HEK293 (cell line): ENCODE results near the gene GNAI2.
A peak's percentile ranks its signal among the peaks of the same experiment; 100 is the strongest.

Experiments
- HOXA7 ChIP-seq: sonication (generic); formaldehyde crosslinking; IDR thresholded peaks from 2 replicates; pipeline ENCODE4 v1.8.1; 2022; ENCODE audit warnings: missing genetic modification reagents, borderline replicate concordance
- PRDM1 ChIP-seq: fragments of 450-650 bp; formaldehyde crosslinking; IDR thresholded peaks from 2 replicates; pipeline ENCODE4; 2016; ENCODE audit warnings: missing biosample characterization, missing genetic modification characterization
- RBAK ChIP-seq: fragments of 450-650 bp; formaldehyde crosslinking; IDR thresholded peaks from 2 replicates; pipeline ENCODE4 v1.5.1; 2016; ENCODE audit warnings: missing biosample characterization, missing genetic modification characterization
- SP3 ChIP-seq: fragments of 450-650 bp; formaldehyde crosslinking; IDR thresholded peaks from 2 replicates; pipeline ENCODE4 v1.5.1; 2016; ENCODE audit warnings: missing biosample characterization, missing genetic modification characterization
- ZBTB17 ChIP-seq: fragments of 450-650 bp; formaldehyde crosslinking; IDR thresholded peaks from 2 replicates; pipeline ENCODE4 v1.5.1; 2016; ENCODE audit warnings: missing biosample characterization, missing genetic modification characterization
- ZBTB48 ChIP-seq: fragments of 450-650 bp; formaldehyde crosslinking; IDR thresholded peaks from 2 replicates; pipeline ENCODE4 v1.5.1; 2016; ENCODE audit warnings: missing biosample characterization, missing genetic modification characterization
- ZNF221 ChIP-seq: fragments of 450-650 bp; formaldehyde crosslinking; IDR thresholded peaks from 2 replicates; pipeline ENCODE4 v1.5.1; 2017; ENCODE audit warnings: missing biosample characterization, missing genetic modification characterization, borderline replicate concordance
- ZNF274 ChIP-seq, 2 experiments: fragments of 200-500 bp in 1 of 2; fragments of 450-650 bp in 1 of 2; sonication (Bioruptor generic) in 1 of 2; formaldehyde crosslinking in 1 of 2; IDR thresholded peaks; 2 replicates each; pipeline versions ENCODE4 v1.5.1 to v1.6.1; 2014 to 2016; ENCODE audit warnings: borderline replicate concordance in 1 of 2, inconsistent platforms in 1 of 2, low read length in 1 of 2, missing biosample characterization in 1 of 2, missing genetic modification characterization in 1 of 2
- ZNF394 ChIP-seq: fragments of 450-650 bp; formaldehyde crosslinking; IDR thresholded peaks from 2 replicates; pipeline ENCODE4 v1.5.1; 2016; ENCODE audit warnings: missing biosample characterization, missing genetic modification characterization, mild to moderate bottlenecking, moderate library complexity, borderline replicate concordance
- ZNF404 ChIP-seq: fragments of 450-650 bp; formaldehyde crosslinking; IDR thresholded peaks from 2 replicates; pipeline ENCODE4 v1.5.1; 2017; ENCODE audit warnings: missing biosample characterization, missing genetic modification characterization
- ZNF433 ChIP-seq: fragments of 450-650 bp; formaldehyde crosslinking; IDR thresholded peaks from 2 replicates; pipeline ENCODE4 v1.5.1; 2016; ENCODE audit warnings: missing biosample characterization, missing genetic modification characterization, low read depth
- ZNF544 ChIP-seq: fragments of 450-650 bp; formaldehyde crosslinking; IDR thresholded peaks from 2 replicates; pipeline ENCODE4 v1.5.0; 2017; ENCODE audit warnings: missing biosample characterization, missing genetic modification characterization
- ZNF549 ChIP-seq: fragments of 450-650 bp; IDR thresholded peaks from 2 replicates; pipeline ENCODE4 v1.5.1; 2018; ENCODE audit warnings: missing biosample characterization, missing genetic modification characterization, mild to moderate bottlenecking, inconsistent platforms, moderate library complexity
- ZNF600 ChIP-seq: fragments of 450-650 bp; formaldehyde crosslinking; IDR thresholded peaks from 2 replicates; pipeline ENCODE4 v1.5.1; 2016; ENCODE audit warnings: missing biosample characterization, missing genetic modification characterization
- ZNF623 ChIP-seq: fragments of 450-650 bp; formaldehyde crosslinking; IDR thresholded peaks from 2 replicates; pipeline ENCODE4 v1.5.1; 2016; ENCODE audit warnings: missing biosample characterization, missing genetic modification characterization
- ZNF654 ChIP-seq: fragments of 450-650 bp; formaldehyde crosslinking; IDR thresholded peaks from 2 replicates; pipeline ENCODE4 v1.5.1; 2016; ENCODE audit warnings: low read depth, missing biosample characterization, missing genetic modification characterization
- ZNF701 ChIP-seq: fragments of 450-650 bp; formaldehyde crosslinking; IDR thresholded peaks from 2 replicates; pipeline ENCODE4 v1.5.1; 2016; ENCODE audit warnings: missing biosample characterization, missing genetic modification characterization
- ZNF791 ChIP-seq: fragments of 450-650 bp; formaldehyde crosslinking; IDR thresholded peaks from 2 replicates; pipeline ENCODE4 v1.5.1; 2016; ENCODE audit warnings: missing biosample characterization, missing genetic modification characterization
- ZNF830 ChIP-seq: fragments of 450-650 bp; IDR thresholded peaks from 2 replicates; pipeline ENCODE4 v1.5.0; 2018; ENCODE audit warnings: missing biosample characterization, missing genetic modification characterization, low read depth, mild to moderate bottlenecking, moderate library complexity
- ZXDB ChIP-seq: fragments of 450-650 bp; formaldehyde crosslinking; IDR thresholded peaks from 2 replicates; pipeline ENCODE4 v1.5.1; 2016; ENCODE audit warnings: missing biosample characterization, missing genetic modification characterization
- TF ChIP-seq, protein P1 (sequence below): fragments of 450-650 bp; formaldehyde crosslinking; IDR thresholded peaks from 2 replicates; pipeline ENCODE4 v1.5.1; 2016; ENCODE audit warnings: missing biosample characterization, missing genetic modification characterization, borderline replicate concordance
- TF ChIP-seq, protein P2 (sequence below): fragments of 450-650 bp; formaldehyde crosslinking; IDR thresholded peaks from 2 replicates; pipeline ENCODE4 v1.5.1; 2016; ENCODE audit warnings: missing biosample characterization, missing genetic modification characterization, low read depth
- TF ChIP-seq, protein P3 (sequence below): fragments of 450-650 bp; formaldehyde crosslinking; IDR thresholded peaks from 2 replicates; pipeline ENCODE4 v1.5.1; 2016; ENCODE audit warnings: missing biosample characterization, missing genetic modification characterization
- TF ChIP-seq, protein P4 (sequence below): fragments of 450-650 bp; formaldehyde crosslinking; conservative IDR thresholded peaks from 2 replicates; pipeline ENCODE4 v1.5.1; 2016; ENCODE audit warnings: low read depth, missing biosample characterization, missing genetic modification characterization
- TF ChIP-seq, protein P5 (sequence below): fragments of 450-650 bp; formaldehyde crosslinking; IDR thresholded peaks from 2 replicates; pipeline ENCODE4 v1.5.1; 2016; ENCODE audit warnings: missing biosample characterization, missing genetic modification characterization

The GNAI2 gene

DNA sequence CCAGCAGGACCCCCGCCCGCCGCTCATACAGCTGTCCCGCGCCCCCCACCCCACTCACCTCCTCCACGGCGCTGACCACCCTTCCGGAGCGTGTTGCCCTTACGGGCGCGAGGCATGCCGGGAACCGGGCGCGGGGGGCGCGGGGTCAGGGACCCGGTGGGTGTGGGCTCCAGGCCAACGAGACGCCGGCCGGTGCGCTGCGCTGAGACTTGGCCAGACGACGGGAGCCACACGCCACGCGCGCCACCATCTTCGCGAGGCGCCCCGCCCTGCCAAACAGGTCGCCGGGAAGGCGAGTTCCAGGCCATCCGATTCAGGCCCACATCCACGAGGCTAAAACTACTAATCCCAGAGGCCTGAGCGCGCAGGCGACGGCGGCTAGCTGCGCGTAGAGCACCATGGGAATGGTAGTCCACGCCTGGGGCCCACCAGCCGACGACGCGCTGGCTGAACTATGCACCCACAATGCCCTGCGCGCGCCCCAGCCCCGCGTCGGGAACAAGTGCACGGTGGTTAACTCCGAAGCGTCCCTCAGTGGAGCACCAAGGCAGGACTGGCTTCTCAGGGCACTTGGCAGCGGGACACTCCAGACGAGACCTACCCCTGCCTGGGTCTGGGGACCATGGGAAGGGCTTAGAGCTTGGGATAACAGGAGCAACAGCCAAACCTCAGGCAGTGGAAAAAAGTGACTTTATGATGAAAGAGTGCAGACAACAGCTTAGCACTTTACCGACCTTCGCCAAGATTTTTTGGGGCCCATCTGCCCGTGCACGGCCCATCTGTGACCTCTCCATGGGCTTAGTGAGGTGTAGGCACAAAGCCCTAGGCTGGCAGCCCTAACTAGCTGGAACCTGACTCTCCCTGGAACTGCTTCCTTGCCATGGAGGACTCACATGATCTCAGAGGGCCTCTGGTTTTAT, 56.4 kb downstream of the GNAI2 start, which contains the start of gene IFRD2 (continued):
- TF ChIP-seq ZNF544 (tag by site-specific recombination) (no peak), SP3 (tag by site-specific recombination) (peak; percentile 98), ZNF701 (tag by site-specific recombination) (no peak), ZNF221 (tag by site-specific recombination) (no peak), ZNF404 (tag by site-specific recombination) (no peak), ZNF394 (tag by site-specific recombination) (no peak), ZBTB48 (peak; percentile 67; the same call in 1 of the 2 replicates), ZNF600 (tag by site-specific recombination) (0 out of 2 replicates have a peak, but pooled peaks have one; percentile 29), ZNF791 (tag by site-specific recombination) (no peak), ZNF274 (IDR thresholded peaks at IDR 0.05; ENCODE audit: low read length) (no peak), ZNF274 (tag by site-specific recombination; IDR thresholded peaks at IDR 0.05; ENCODE audit: borderline replicate concordance) (no peak), ZNF623 (tag by site-specific recombination) (no peak), ZNF433 (tag by site-specific recombination) (no peak), ZNF830 (tag by site-specific recombination) (no peak), PRDM1 (tag by site-specific recombination) (no peak), ZNF654 (no peak), ZBTB17 (peak; percentile 90), RBAK (tag by site-specific recombination) (no peak), HOXA7 (CRISPR knock-in tag) (no peak), ZXDB (tag by site-specific recombination) (peak; percentile 72), ZNF549 (tag by site-specific recombination) (no peak)
- TF ChIP-seq, protein P1, sequence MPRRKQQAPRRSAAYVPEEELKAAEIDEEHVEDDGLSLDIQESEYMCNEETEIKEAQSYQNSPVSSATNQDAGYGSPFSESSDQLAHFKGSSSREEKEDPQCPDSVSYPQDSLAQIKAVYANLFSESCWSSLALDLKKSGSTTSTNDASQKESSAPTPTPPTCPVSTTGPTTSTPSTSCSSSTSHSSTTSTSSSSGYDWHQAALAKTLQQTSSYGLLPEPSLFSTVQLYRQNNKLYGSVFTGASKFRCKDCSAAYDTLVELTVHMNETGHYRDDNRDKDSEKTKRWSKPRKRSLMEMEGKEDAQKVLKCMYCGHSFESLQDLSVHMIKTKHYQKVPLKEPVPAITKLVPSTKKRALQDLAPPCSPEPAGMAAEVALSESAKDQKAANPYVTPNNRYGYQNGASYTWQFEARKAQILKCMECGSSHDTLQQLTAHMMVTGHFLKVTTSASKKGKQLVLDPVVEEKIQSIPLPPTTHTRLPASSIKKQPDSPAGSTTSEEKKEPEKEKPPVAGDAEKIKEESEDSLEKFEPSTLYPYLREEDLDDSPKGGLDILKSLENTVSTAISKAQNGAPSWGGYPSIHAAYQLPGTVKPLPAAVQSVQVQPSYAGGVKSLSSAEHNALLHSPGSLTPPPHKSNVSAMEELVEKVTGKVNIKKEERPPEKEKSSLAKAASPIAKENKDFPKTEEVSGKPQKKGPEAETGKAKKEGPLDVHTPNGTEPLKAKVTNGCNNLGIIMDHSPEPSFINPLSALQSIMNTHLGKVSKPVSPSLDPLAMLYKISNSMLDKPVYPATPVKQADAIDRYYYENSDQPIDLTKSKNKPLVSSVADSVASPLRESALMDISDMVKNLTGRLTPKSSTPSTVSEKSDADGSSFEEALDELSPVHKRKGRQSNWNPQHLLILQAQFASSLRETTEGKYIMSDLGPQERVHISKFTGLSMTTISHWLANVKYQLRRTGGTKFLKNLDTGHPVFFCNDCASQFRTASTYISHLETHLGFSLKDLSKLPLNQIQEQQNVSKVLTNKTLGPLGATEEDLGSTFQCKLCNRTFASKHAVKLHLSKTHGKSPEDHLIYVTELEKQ (tag by site-specific recombination), result no peak
- TF ChIP-seq, protein P2, sequence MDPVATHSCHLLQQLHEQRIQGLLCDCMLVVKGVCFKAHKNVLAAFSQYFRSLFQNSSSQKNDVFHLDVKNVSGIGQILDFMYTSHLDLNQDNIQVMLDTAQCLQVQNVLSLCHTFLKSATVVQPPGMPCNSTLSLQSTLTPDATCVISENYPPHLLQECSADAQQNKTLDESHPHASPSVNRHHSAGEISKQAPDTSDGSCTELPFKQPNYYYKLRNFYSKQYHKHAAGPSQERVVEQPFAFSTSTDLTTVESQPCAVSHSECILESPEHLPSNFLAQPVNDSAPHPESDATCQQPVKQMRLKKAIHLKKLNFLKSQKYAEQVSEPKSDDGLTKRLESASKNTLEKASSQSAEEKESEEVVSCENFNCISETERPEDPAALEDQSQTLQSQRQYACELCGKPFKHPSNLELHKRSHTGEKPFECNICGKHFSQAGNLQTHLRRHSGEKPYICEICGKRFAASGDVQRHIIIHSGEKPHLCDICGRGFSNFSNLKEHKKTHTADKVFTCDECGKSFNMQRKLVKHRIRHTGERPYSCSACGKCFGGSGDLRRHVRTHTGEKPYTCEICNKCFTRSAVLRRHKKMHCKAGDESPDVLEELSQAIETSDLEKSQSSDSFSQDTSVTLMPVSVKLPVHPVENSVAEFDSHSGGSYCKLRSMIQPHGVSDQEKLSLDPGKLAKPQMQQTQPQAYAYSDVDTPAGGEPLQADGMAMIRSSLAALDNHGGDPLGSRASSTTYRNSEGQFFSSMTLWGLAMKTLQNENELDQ (tag by site-specific recombination), result no peak
- TF ChIP-seq, protein P3, sequence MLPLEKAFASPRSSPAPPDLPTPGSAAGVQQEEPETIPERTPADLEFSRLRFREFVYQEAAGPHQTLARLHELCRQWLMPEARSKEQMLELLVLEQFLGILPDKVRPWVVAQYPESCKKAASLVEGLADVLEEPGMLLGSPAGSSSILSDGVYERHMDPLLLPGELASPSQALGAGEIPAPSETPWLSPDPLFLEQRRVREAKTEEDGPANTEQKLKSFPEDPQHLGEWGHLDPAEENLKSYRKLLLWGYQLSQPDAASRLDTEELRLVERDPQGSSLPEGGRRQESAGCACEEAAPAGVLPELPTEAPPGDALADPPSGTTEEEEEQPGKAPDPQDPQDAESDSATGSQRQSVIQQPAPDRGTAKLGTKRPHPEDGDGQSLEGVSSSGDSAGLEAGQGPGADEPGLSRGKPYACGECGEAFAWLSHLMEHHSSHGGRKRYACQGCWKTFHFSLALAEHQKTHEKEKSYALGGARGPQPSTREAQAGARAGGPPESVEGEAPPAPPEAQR (tag by site-specific recombination), result no peak
- TF ChIP-seq, protein P4, sequence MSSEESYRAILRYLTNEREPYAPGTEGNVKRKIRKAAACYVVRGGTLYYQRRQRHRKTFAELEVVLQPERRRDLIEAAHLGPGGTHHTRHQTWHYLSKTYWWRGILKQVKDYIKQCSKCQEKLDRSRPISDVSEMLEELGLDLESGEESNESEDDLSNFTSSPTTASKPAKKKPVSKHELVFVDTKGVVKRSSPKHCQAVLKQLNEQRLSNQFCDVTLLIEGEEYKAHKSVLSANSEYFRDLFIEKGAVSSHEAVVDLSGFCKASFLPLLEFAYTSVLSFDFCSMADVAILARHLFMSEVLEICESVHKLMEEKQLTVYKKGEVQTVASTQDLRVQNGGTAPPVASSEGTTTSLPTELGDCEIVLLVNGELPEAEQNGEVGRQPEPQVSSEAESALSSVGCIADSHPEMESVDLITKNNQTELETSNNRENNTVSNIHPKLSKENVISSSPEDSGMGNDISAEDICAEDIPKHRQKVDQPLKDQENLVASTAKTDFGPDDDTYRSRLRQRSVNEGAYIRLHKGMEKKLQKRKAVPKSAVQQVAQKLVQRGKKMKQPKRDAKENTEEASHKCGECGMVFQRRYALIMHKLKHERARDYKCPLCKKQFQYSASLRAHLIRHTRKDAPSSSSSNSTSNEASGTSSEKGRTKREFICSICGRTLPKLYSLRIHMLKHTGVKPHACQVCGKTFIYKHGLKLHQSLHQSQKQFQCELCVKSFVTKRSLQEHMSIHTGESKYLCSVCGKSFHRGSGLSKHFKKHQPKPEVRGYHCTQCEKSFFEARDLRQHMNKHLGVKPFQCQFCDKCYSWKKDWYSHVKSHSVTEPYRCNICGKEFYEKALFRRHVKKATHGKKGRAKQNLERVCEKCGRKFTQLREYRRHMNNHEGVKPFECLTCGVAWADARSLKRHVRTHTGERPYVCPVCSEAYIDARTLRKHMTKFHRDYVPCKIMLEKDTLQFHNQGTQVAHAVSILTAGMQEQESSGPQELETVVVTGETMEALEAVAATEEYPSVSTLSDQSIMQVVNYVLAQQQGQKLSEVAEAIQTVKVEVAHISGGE (tag by site-specific recombination), result peak; percentile 76
- TF ChIP-seq, protein P5, sequence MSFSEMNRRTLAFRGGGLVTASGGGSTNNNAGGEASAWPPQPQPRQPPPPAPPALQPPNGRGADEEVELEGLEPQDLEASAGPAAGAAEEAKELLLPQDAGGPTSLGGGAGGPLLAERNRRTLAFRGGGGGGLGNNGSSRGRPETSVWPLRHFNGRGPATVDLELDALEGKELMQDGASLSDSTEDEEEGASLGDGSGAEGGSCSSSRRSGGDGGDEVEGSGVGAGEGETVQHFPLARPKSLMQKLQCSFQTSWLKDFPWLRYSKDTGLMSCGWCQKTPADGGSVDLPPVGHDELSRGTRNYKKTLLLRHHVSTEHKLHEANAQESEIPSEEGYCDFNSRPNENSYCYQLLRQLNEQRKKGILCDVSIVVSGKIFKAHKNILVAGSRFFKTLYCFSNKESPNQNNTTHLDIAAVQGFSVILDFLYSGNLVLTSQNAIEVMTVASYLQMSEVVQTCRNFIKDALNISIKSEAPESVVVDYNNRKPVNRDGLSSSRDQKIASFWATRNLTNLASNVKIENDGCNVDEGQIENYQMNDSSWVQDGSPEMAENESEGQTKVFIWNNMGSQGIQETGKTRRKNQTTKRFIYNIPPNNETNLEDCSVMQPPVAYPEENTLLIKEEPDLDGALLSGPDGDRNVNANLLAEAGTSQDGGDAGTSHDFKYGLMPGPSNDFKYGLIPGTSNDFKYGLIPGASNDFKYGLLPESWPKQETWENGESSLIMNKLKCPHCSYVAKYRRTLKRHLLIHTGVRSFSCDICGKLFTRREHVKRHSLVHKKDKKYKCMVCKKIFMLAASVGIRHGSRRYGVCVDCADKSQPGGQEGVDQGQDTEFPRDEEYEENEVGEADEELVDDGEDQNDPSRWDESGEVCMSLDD, result no peak
